B cell (primary cell): ENCODE data around the gene A1BG. TPM values are rescaled to one million over a fixed set of nuclear protein-coding genes. Genes with fewer than 3 reads are reported as not detected.

Experiments
- ATAC-seq: fragments of 200-7000 bp; cut with Tn5 transposase; one replicate; pipeline ENCODE4 v1.10.0; 2021; ENCODE audit warnings: low read depth, mild to moderate bottlenecking, moderate number of reproducible peaks, moderate library complexity
- CTCF ChIA-PET: fragments of 350-600 bp; sonication (Branson Sonifier 250); formaldehyde crosslinking; loops from one replicate; lab custom pipeline; 2021; ENCODE audit warnings: antibody characterized with exemption, inconsistent platforms; lab: Charles Lee
- POLR2A ChIA-PET: fragments of 350-600 bp; sonication (Branson Sonifier 250); formaldehyde crosslinking; loops from one replicate; lab custom pipeline; 2021; ENCODE audit warnings: antibody characterized with exemption; lab: Charles Lee
- DNase-seq: peaks from one replicate; pipeline ENCODE4 v3.0.0; 2013
- H2AFZ ChIP-seq: 2 replicates; pipeline ENCODE4 v1.6.1; 2012; ENCODE audit warnings: mild to moderate bottlenecking, low read depth, low read length; ENCODE audit not compliant: insufficient read depth, poor library complexity, severe bottlenecking
- H3K27ac ChIP-seq, 2 donors: 1 replicate in 1 of 2; 2 replicates in 1 of 2; pipeline ENCODE4 v1.5.1; 2012 to 2013; ENCODE audit warnings: low read length in 2 of 2, mild to moderate bottlenecking in 2 of 2, moderate library complexity in 1 of 2
- H3K27me3 ChIP-seq, 4 experiments: fragments of 200-600 bp in 1 of 4; sonication (generic) in 1 of 4; replicated peaks in 1 of 4; 1 replicate in 2 of 4; 2 replicates in 2 of 4; pipeline versions ENCODE4 v1.6.1 to v1.7.0; 2013 to 2016; ENCODE audit warnings: low read length in 3 of 4, mild to moderate bottlenecking in 2 of 4, mixed read lengths in 1 of 4, moderate library complexity in 1 of 4; ENCODE audit not compliant: insufficient read depth in 4 of 4, control insufficient read depth in 3 of 4; ENCODE audit errors: control extremely low read depth in 1 of 4
- H3K36me3 ChIP-seq, 2 experiments: replicated peaks in 1 of 2; 1 replicate in 1 of 2; 2 replicates in 1 of 2; pipeline versions ENCODE4 v1.6.1 to v1.7.1; 2013; ENCODE audit warnings: low read length in 1 of 2; ENCODE audit not compliant: insufficient read depth in 2 of 2, control insufficient read depth in 1 of 2; ENCODE audit errors: control extremely low read depth in 1 of 2, extremely low read depth in 1 of 2
- H3K4me1 ChIP-seq, 2 donors: fragments of 200-600 bp in 1 of 2; sonication (generic) in 1 of 2; 1 replicate in 1 of 2; 2 replicates in 1 of 2; pipeline versions ENCODE4 v1.5.1 to v1.6.1; 2013 to 2017; ENCODE audit warnings: low read length in 2 of 2; ENCODE audit not compliant: control insufficient read depth in 2 of 2, insufficient read depth in 2 of 2
- H3K4me2 ChIP-seq: replicated peaks from 2 replicates; pipeline ENCODE3; 2012; ENCODE audit warnings: mild to moderate bottlenecking, low read depth, low read length; ENCODE audit not compliant: poor library complexity, severe bottlenecking
- H3K4me3 ChIP-seq, 5 experiments: fragments of 200-600 bp in 1 of 5; sonication (generic) in 1 of 5; 1 replicate in 3 of 5; 2 replicates in 2 of 5; pipeline versions ENCODE4 v1.5.1 to v1.7.0; 2011 to 2016; ENCODE audit warnings: low read length in 4 of 5, mild to moderate bottlenecking in 4 of 5, low read depth in 2 of 5, control low read depth in 1 of 5, moderate library complexity in 1 of 5; ENCODE audit not compliant: insufficient read depth in 1 of 5; ENCODE audit errors: control extremely low read depth in 1 of 5, extremely low read depth in 1 of 5
- H3K79me2 ChIP-seq: fragments of 200-600 bp; sonication (generic); one replicate; pipeline ENCODE4 v1.6.0; 2016; ENCODE audit warnings: low read length; ENCODE audit not compliant: control insufficient read depth, insufficient read depth
- H3K9ac ChIP-seq: fragments of 200-600 bp; sonication (generic); 2 replicates; pipeline ENCODE4 v1.6.1; 2017; ENCODE audit warnings: mild to moderate bottlenecking, low read length, moderate library complexity
- H3K9me3 ChIP-seq, 3 donors: one replicate each; pipeline versions ENCODE4 v1.6.1 to v1.7.1; 2013; ENCODE audit warnings: low read length in 2 of 3; ENCODE audit not compliant: control insufficient read depth in 2 of 3, insufficient read depth in 1 of 3; ENCODE audit errors: control extremely low read depth in 1 of 3
- H4K20me1 ChIP-seq: 2 replicates; pipeline ENCODE4 v1.6.0; 2012; ENCODE audit warnings: mild to moderate bottlenecking, low read length; ENCODE audit not compliant: insufficient read depth, control insufficient read depth, poor library complexity, severe bottlenecking
- H3K27ac Mint-ChIP-seq: one replicate; pipeline ENCODE4 v1.8.0; 2021; ENCODE audit warnings: mixed read lengths
- H3K27me3 Mint-ChIP-seq: one replicate; pipeline ENCODE4 v1.8.0; 2021; ENCODE audit warnings: mixed read lengths
- H3K4me1 Mint-ChIP-seq: one replicate; pipeline ENCODE4 v1.8.0; 2021; ENCODE audit warnings: mixed read lengths
- H3K4me3 Mint-ChIP-seq: one replicate; pipeline ENCODE4 v1.8.0; 2021; ENCODE audit warnings: mixed read lengths
- H3K9me3 Mint-ChIP-seq: one replicate; pipeline ENCODE4 v1.8.0; 2022; ENCODE audit warnings: mixed read lengths; ENCODE audit not compliant: insufficient read depth
- CTCF ChIP-seq: fragments of 200-600 bp; IDR thresholded peaks from one replicate; pipeline ENCODE4 v1.8.0; 2022; ENCODE audit warnings: antibody characterized with exemption, mild to moderate bottlenecking
- EZH2 ChIP-seq: IDR thresholded peaks from 2 replicates; pipeline ENCODE4 v1.6.1; 2012; ENCODE audit warnings: borderline replicate concordance, low read depth, mild to moderate bottlenecking, moderate library complexity, low read length; ENCODE audit not compliant: insufficient read depth, poor library complexity, severe bottlenecking
- WGBS: methylation state at CpG from one replicate; pipeline ENCODE4 v1.1.5; 2013; ENCODE audit warnings: missing lambda C conversion rate; ENCODE audit not compliant: insufficient coverage; 5-methylcytosine and 5-hydroxymethylcytosine counted together
- intact Hi-C: fragments of 100-400 bp; cut with micrococcal nuclease; formaldehyde crosslinking; loops from one replicate; pipeline ENCODE4 v1.10.0; 2022
- polyA plus RNA-seq: library from polyadenylated mRNA; depleted of rRNA; stranded (reverse); fragments of >200 nt; gene quantifications from 2 replicates; pipeline ENCODE4 v1.2.3, GENCODE V29; 2012
- total RNA-seq, 2 donors: library from RNA; stranded (reverse); fragments of 120-200 nt in 1 of 2; gene quantifications; 1 replicate in 1 of 2; 2 replicates in 1 of 2; pipeline versions ENCODE4 v1.2.3 to v1.2.4, GENCODE V29; 2013 to 2022

The A1BG gene
- total and polyA plus RNA-seq, 2 donors (not counting 1 experiment from before 2014, with no cell fraction given), result 18.4 to 52.6 TPM

- peaks cover 0 to 12% (median 0%) of the 10 kb centered on the region in 3 donors for H3K9me3 ChIP-seq
- H3K36me3 ChIP-seq, result peaks cover 5 to 49% of the 10 kb centered on the region in 2 experiments
- peak; percentile 24 for DNase-seq
- Mint-ChIP-seq H3K27ac (no peak overlapping the region), H3K27me3 (no peaks in the 10 kb centered on the region), H3K9me3 (no peaks in the 10 kb centered on the region), H3K4me1 (peaks cover 16% of the 10 kb centered on the region), H3K4me3 (no peak overlapping the region)
- WGBS, result 91% methylated on average over 18 of the region's 26 CpGs
- H3K4me1 ChIP-seq, result peaks cover 6 to 11% of the 10 kb centered on the region in 2 donors
- no peak overlapping the region for H3K27ac ChIP-seq
- ATAC-seq, result no peak
- no peak overlapping the region for H3K4me2 ChIP-seq
- no peak overlapping the region for H3K4me3 ChIP-seq
- H3K27me3 ChIP-seq, result peaks cover 0 to 23% (median 9%) of the 10 kb centered on the region in 4 experiments
- H3K79me2 ChIP-seq, result peaks cover 44% of the 10 kb centered on the region
- TF ChIP-seq CTCF (no peak), EZH2 (no peak)
- H2AFZ ChIP-seq, result no peak overlapping the region
- ChIA-PET POLR2A (no interaction called here), CTCF (no interaction called here)
- intact Hi-C loops, result no loop called here
- no peak overlapping the region for H3K9ac ChIP-seq
- H4K20me1 ChIP-seq, result peaks cover 58% of the 10 kb centered on the region
Measured at GRCh38 chr19:58392945-58393724, 39.8 kb upstream of the A1BG start.

- Histone ChIP-seq H3K4me3 (peak overlapping the region in 4 of 5 experiments; percentile 71 to 87 (median 74)), H4K20me1 (peaks cover 49% of the 10 kb centered on the region), H3K27ac (peak overlapping the region in 1 of 2 donors; percentile 94), H3K4me2 (peak overlapping the region; percentile 84), H3K9ac (no peak overlapping the region), H3K4me1 (peaks cover 22 to 27% of the 10 kb centered on the region in 2 donors), H3K79me2 (peaks cover 66% of the 10 kb centered on the region), H3K9me3 (no peaks in the 10 kb centered on the region), H3K27me3 (no peaks in the 10 kb centered on the region), H2AFZ (no peak overlapping the region), H3K36me3 (peaks cover 5 to 30% of the 10 kb centered on the region in 2 experiments)
- H3K4me3 Mint-ChIP-seq, result peak overlapping the region; percentile 97
- intact Hi-C loops, result no loop called here
- no peak for TF ChIP-seq CTCF
- TF ChIP-seq EZH2, result no peak
- DNase-seq (no peak), ATAC-seq (no peak)
- no peaks in the 10 kb centered on the region for H3K9me3 Mint-ChIP-seq
- WGBS, result 100% methylated on average over 2 of the region's 3 CpGs
- CTCF ChIA-PET, result no interaction called here
- H3K4me1 Mint-ChIP-seq, result peaks cover 40% of the 10 kb centered on the region
- POLR2A ChIA-PET, result interaction anchor here (2.9 kb wide), 1 partner anchor 25 kb away, joined by 18 read pairs; the partner anchor contains the start of gene ZNF497
- H3K27ac Mint-ChIP-seq, result peak overlapping the region; percentile 17
- no peaks in the 10 kb centered on the region for H3K27me3 Mint-ChIP-seq
Measured at GRCh38 chr19:58388175-58388526, 34.9 kb upstream of the A1BG start.
